ENCODE data around the gene TGFBR3. TPM values are rescaled to one million over a fixed set of nuclear protein-coding genes. Genes with fewer than 3 reads are reported as not detected.

The TGFBR3 gene
- polyA plus RNA-seq, 1 donor (not counting 4 experiments of a cell fraction or from before 2014, with no cell fraction given): 1.2 TPM

DNA sequence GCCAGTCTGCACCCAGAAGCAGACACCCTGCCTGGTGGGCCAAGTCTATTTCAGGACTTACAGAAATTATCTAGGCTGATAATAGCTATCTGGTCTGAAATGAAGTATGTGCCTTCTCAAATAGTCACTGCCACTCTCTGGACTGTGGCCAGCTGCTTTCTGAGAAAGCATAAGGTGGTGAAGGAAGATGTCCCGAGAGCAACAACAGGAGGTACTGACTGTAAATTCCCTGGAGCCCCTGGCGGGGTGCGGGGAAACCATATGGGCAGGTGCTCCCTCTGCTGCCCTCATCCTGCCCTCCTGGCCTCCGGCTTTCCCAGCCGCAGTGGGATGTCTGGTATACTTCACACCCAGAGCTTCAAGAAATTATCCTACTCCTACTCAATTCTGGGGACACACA is 86.8 kb downstream of the TGFBR3 start:
- no peaks in the 10 kb centered on the region for H3K9me1 ChIP-seq (ENCODE audit: control insufficient read depth, extremely low read depth, insufficient read depth, low read length)
- H3K4me1 ChIP-seq (ENCODE audit: control insufficient read depth, extremely low read depth, insufficient read depth, low read length): peaks cover 18% of the 10 kb centered on the region
- H3K4me2 ChIP-seq (ENCODE audit: control insufficient read depth, extremely low read depth, insufficient read depth, low read depth, low read length): no peak overlapping the region
- H2AFZ ChIP-seq (ENCODE audit: control insufficient read depth, low read length): no peak overlapping the region
- H3K27ac ChIP-seq (ENCODE audit: control insufficient read depth, insufficient read depth, low read length): no peak overlapping the region
- dilution Hi-C loops (cut with MboI; ENCODE audit: extremely low pct_ligation_motif_present, low sequenced_read_pairs): no loop called here
- H3K36me3 ChIP-seq (ENCODE audit: control insufficient read depth in 2 of 2, extremely low read depth in 1 of 2, insufficient read depth in 2 of 2, low read length in 2 of 2): no peaks in the 10 kb centered on the region
- no peaks in the 10 kb centered on the region for H3K79me2 ChIP-seq (ENCODE audit: control insufficient read depth, insufficient read depth, low read length)
- no peaks in the 10 kb centered on the region for H3K9me3 ChIP-seq (ENCODE audit: control insufficient read depth, low read depth, low read length)
- H4K20me1 ChIP-seq (ENCODE audit: control insufficient read depth, extremely low read depth, insufficient read depth, low read length): no peaks in the 10 kb centered on the region
- no peak overlapping the region for H3K4me3 ChIP-seq (ENCODE audit: control insufficient read depth in 2 of 3, extremely low read depth in 1 of 3, insufficient read depth in 2 of 3, low read depth in 1 of 3, low read length in 3 of 3)
- TF ChIP-seq, protein P1, sequence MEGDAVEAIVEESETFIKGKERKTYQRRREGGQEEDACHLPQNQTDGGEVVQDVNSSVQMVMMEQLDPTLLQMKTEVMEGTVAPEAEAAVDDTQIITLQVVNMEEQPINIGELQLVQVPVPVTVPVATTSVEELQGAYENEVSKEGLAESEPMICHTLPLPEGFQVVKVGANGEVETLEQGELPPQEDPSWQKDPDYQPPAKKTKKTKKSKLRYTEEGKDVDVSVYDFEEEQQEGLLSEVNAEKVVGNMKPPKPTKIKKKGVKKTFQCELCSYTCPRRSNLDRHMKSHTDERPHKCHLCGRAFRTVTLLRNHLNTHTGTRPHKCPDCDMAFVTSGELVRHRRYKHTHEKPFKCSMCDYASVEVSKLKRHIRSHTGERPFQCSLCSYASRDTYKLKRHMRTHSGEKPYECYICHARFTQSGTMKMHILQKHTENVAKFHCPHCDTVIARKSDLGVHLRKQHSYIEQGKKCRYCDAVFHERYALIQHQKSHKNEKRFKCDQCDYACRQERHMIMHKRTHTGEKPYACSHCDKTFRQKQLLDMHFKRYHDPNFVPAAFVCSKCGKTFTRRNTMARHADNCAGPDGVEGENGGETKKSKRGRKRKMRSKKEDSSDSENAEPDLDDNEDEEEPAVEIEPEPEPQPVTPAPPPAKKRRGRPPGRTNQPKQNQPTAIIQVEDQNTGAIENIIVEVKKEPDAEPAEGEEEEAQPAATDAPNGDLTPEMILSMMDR (optimal IDR thresholded peaks at IDR 0.05 in 1 of 3, IDR thresholded peaks at IDR 0.05 in 1 of 3, conservative IDR thresholded peaks at IDR 0.05 in 1 of 3; ENCODE audit: extremely low read depth in 1 of 3, insufficient read depth in 2 of 3, low read length in 3 of 3): no peak
- TF ChIP-seq EZH2 (IDR thresholded peaks at IDR 0.05; ENCODE audit: low read length): no peak
- no peak for FAIRE-seq
- DNase-seq (ENCODE audit: low read depth, low spot score): no peak
- H3K27me3 ChIP-seq (ENCODE audit: control insufficient read depth, extremely low read depth, insufficient read depth, low read length): peaks cover 33% of the 10 kb centered on the region
- H3K9ac ChIP-seq (ENCODE audit: control insufficient read depth, extremely low read depth, insufficient read depth, low read length): no peak overlapping the region

DNA sequence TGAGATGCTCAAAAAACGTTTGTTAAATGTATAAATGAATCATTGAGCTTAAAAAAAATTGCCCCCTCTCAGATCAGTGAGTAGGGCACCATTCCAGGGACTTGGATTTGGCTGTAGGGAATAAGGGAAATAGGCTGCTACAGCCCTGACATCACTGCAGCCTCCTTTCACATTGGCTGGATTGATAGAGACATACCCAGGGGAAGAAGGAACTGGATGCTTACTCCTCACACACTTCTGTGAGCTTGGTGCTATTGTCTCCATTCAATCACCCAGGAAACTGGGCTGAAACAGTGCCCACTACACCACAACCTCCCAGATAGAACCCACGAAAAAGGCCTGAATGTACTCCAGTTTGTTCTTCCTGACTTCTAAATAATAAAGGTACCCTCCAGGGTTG is 87.2 kb downstream of the TGFBR3 start:
- FAIRE-seq: no peak

More for the DNA sequence above, 87.2 kb downstream of the TGFBR3 start:
- Histone ChIP-seq H3K27me3 (ENCODE audit: control insufficient read depth, extremely low read depth, insufficient read depth, low read length) (peaks cover 33% of the 10 kb centered on the region), H2AFZ (ENCODE audit: control insufficient read depth, low read length) (no peak overlapping the region), H3K79me2 (ENCODE audit: control insufficient read depth, insufficient read depth, low read length) (no peaks in the 10 kb centered on the region), H3K9me1 (ENCODE audit: control insufficient read depth, extremely low read depth, insufficient read depth, low read length) (no peaks in the 10 kb centered on the region), H3K9me3 (ENCODE audit: control insufficient read depth, low read depth, low read length) (no peaks in the 10 kb centered on the region), H3K27ac (ENCODE audit: control insufficient read depth, insufficient read depth, low read length) (no peak overlapping the region), H3K36me3 (ENCODE audit: control insufficient read depth in 2 of 2, extremely low read depth in 1 of 2, insufficient read depth in 2 of 2, low read length in 2 of 2) (no peaks in the 10 kb centered on the region), H3K4me2 (ENCODE audit: control insufficient read depth, extremely low read depth, insufficient read depth, low read depth, low read length) (no peak overlapping the region), H3K4me1 (ENCODE audit: control insufficient read depth, extremely low read depth, insufficient read depth, low read length) (peaks cover 14% of the 10 kb centered on the region), H3K9ac (ENCODE audit: control insufficient read depth, extremely low read depth, insufficient read depth, low read length) (no peak overlapping the region), H4K20me1 (ENCODE audit: control insufficient read depth, extremely low read depth, insufficient read depth, low read length) (no peaks in the 10 kb centered on the region), H3K4me3 (ENCODE audit: control insufficient read depth in 2 of 3, extremely low read depth in 1 of 3, insufficient read depth in 2 of 3, low read depth in 1 of 3, low read length in 3 of 3) (no peak overlapping the region)
- dilution Hi-C loops (cut with MboI; ENCODE audit: extremely low pct_ligation_motif_present, low sequenced_read_pairs): no loop called here
- TF ChIP-seq, protein P1 (optimal IDR thresholded peaks at IDR 0.05 in 1 of 3, IDR thresholded peaks at IDR 0.05 in 1 of 3, conservative IDR thresholded peaks at IDR 0.05 in 1 of 3; ENCODE audit: extremely low read depth in 1 of 3, insufficient read depth in 2 of 3, low read length in 3 of 3): no peak
- no peak for DNase-seq (ENCODE audit: low read depth, low spot score)

Data from keratinocyte (primary cell).